Measurements from ENCODE around the gene MIA3.

- TF ChIP-seq ZNF274 (IDR thresholded peaks at IDR 0.05; ENCODE audit: low read depth, low read length) (no peak), SUZ12 (IDR thresholded peaks at IDR 0.05; ENCODE audit: extremely low read depth, insufficient read depth, insufficient read length) (no peak), YY1 (IDR thresholded peaks at IDR 0.05; ENCODE audit: insufficient read depth, insufficient read length) (no peak)
Observed at GRCh38 chr1:222623458-222623857, 5.6 kb downstream of the MIA3 start.
